ENCODE results near the gene PAX4. TPM values are rescaled to one million over a fixed set of nuclear protein-coding genes. Genes with fewer than 3 reads are reported as not detected.

Gene PAX4
- not detected in 2 replicates for total RNA-seq

GRCh38 chr7:127618042-127618441 is at the start of gene PAX4:
Gene PAX4, minus strand, starts transcription at chr7:127618142. Its CDS starts 2,214 bp downstream, at chr7:127615928.

GRCh38 chr7:127651556-127652332 is 33.8 kb upstream of the PAX4 start, which contains the start of gene SND1:
Gene SND1, plus strand, starts transcription at chr7:127652194. Its CDS starts 180 bp downstream, at chr7:127652374.

DNA sequence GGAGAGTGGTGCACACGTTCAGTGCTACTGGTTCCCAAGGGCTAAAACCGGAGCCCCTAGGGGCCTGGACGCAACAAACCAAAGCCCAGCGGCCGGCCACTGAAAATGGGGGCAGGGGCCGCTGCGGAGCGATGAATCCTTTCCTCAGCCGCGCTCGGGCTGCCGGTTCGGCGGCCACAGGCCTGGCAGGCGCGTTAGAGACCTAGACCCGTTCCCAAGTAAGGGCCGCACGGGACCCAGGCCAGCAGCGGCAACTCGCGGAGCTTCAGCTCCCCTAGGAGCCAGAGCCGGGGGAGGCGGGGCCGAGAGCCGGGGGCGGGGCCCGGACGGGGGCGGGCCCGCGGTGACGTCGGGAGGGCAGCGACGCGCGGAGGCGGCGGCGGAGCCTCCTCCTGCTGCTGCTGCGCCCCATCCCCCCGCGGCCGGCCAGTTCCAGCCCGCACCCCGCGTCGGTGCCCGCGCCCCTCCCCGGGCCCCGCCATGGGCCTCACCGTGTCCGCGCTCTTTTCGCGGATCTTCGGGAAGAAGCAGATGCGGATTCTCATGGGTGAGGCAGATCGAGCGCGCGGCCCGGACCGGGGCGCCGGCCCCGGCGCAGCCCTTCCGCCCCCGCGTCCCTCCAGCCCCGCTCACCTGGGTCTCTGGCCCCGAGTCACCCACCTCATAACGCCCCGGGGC is 29.8 kb downstream of the PAX4 start, which contains the start of gene ARF5:
Gene ARF5 (plus strand): TSS at position 393 of the 678 bp plus-strand sequence. CDS start 88 bp downstream, at position 481.

DNA sequence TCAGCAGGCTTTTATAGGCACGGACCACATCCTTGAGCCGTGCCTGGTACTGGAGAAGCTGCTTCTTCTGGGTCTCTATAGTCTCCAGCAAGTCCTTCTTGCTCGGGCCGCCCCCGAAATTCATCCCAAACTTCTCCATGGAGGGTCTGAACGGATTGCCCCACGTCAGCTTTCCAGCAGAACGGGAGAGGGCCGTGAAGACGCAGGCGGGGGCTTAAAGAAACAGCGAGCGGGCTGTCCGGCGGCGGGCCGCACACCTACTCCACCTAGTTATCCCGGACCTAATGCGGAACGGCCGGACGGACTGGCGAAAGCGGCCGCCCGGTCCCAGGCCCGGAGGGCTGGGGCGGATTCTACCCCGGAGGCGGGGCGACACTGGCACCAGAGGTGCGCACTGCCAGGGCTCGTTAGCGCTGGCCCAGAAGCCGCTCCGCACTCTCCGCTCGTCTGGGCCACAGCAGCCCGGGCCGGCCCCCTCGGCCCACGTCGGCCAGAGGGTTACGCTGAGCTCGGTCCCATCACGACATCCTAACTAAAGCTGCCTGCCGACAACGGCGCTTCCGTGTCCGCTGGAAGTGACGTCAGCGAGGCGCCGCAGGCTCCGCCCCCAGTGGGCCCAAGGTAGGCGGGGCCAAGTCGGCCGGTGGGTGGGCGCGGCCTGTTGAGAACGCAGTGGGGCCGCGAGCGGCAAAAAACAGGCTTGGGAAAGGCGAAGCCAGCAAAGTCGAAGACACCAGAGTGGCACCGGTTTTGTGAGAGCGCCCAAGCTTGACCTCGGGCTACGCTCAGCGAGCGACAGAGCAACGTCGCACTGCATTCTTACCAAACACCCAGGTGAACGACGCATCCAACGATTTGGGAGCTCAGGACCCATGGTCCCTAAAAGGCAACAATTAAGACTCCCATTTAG is 32.6 kb downstream of the PAX4 start, which contains the start of gene GCC1:
Gene GCC1 (minus strand): TSS at position 553 of the 910 bp plus-strand sequence. CDS start 414 bp downstream, at position 139.

Other genes with a start within 250 kb of the PAX4 start
- 9.8 and 12.3 TPM in 2 replicates for gene ZNF800, start 225.4 kb downstream of the PAX4 start, total RNA-seq
- 19.4 and 23.3 TPM in 2 replicates for gene GCC1, start 32.5 kb downstream of the PAX4 start, total RNA-seq
- 356 and 391 TPM in 2 replicates for gene ARF5, start 29.7 kb downstream of the PAX4 start, total RNA-seq
- 2.4 and 6.2 TPM in 2 replicates for gene FSCN3, start 24.4 kb downstream of the PAX4 start, total RNA-seq
- 204 and 242 TPM in 2 replicates for gene SND1, start 34.1 kb upstream of the PAX4 start, total RNA-seq

All from hair follicular keratinocyte (primary cell).